BE2C (cell line): Measurements from ENCODE around the gene MCEMP1.
A peak's percentile ranks its signal among the peaks of the same experiment; 100 is the strongest.

ENCODE experiments used
- DNase-seq: peaks from one replicate; pipeline ENCODE4 v3.0.0-alpha.2; 2020
- H3K27me3 ChIP-seq: fragments of 250-450 bp; sonication (Bioruptor Pico); 2 replicates; pipeline ENCODE4 v1.5.1; 2020; ENCODE audit warnings: mild to moderate bottlenecking
- H3K36me3 ChIP-seq: fragments of 250-450 bp; sonication (Bioruptor Pico); 2 replicates; pipeline ENCODE4 v1.5.1; 2020; ENCODE audit warnings: mild to moderate bottlenecking
- H3K4me1 ChIP-seq: fragments of 250-450 bp; sonication (Bioruptor Pico); 2 replicates; pipeline ENCODE4 v1.5.1; 2020
- H3K4me3 ChIP-seq: 2 replicates; pipeline ENCODE4 v1.5.1; 2011; ENCODE audit warnings: low read depth, low read length
- H3K9me3 ChIP-seq: fragments of 250-450 bp; sonication (Bioruptor Pico); 2 replicates; pipeline ENCODE4 v1.5.1; 2020
- TF ChIP-seq, protein P1 (sequence below): IDR thresholded peaks from 2 replicates; pipeline ENCODE4 v1.5.1; 2012; ENCODE audit warnings: mild to moderate bottlenecking, low read depth, low read length

Gene MCEMP1

DNA sequence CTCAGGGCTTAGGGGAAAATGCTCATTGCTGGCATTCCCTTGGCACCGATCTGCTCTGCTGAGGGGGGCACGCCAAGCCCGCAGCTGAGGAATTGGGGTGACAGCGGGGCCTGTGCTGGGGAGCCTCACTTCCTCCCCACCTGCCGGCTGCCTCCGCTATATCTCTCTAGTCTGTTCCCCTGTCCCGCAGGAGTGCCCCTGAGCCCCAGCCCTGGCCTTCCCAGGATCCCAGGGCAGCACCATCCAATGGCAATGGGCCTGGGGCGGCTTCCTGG lies 30.5 kb upstream of the MCEMP1 start:
- H3K36me3 ChIP-seq: no peaks in the 10 kb centered on the region
- no peak overlapping the region for H3K4me3 ChIP-seq
- no peaks in the 10 kb centered on the region for H3K9me3 ChIP-seq
- TF ChIP-seq, protein P1, sequence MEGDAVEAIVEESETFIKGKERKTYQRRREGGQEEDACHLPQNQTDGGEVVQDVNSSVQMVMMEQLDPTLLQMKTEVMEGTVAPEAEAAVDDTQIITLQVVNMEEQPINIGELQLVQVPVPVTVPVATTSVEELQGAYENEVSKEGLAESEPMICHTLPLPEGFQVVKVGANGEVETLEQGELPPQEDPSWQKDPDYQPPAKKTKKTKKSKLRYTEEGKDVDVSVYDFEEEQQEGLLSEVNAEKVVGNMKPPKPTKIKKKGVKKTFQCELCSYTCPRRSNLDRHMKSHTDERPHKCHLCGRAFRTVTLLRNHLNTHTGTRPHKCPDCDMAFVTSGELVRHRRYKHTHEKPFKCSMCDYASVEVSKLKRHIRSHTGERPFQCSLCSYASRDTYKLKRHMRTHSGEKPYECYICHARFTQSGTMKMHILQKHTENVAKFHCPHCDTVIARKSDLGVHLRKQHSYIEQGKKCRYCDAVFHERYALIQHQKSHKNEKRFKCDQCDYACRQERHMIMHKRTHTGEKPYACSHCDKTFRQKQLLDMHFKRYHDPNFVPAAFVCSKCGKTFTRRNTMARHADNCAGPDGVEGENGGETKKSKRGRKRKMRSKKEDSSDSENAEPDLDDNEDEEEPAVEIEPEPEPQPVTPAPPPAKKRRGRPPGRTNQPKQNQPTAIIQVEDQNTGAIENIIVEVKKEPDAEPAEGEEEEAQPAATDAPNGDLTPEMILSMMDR: no peak
- no peak for DNase-seq
- H3K27me3 ChIP-seq: peaks cover 15% of the 10 kb centered on the region
- H3K4me1 ChIP-seq: no peaks in the 10 kb centered on the region

DNA sequence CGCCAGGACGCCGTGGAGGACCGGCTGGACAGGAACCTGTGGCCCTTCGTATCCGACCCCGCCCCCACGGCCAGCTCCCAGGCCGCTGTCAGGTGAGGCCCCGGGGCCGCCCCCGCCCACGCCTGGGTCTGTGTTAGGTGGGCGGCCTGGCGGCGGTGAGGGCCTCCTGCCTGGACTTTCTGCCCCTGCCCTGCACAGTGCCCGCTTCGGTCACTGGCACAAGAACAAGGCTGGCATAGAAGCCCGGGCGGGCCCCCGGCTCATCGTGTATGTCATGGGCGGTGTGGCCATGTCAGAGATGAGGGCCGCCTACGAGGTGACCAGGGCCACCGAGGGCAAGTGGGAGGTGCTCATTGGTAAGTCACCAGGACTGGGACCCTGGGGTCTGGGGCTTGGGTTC lies 29.7 kb upstream of the MCEMP1 start:
- peaks cover 18% of the 10 kb centered on the region for H3K27me3 ChIP-seq
- TF ChIP-seq, protein P1: no peak
- DNase-seq: no peak

DNA sequence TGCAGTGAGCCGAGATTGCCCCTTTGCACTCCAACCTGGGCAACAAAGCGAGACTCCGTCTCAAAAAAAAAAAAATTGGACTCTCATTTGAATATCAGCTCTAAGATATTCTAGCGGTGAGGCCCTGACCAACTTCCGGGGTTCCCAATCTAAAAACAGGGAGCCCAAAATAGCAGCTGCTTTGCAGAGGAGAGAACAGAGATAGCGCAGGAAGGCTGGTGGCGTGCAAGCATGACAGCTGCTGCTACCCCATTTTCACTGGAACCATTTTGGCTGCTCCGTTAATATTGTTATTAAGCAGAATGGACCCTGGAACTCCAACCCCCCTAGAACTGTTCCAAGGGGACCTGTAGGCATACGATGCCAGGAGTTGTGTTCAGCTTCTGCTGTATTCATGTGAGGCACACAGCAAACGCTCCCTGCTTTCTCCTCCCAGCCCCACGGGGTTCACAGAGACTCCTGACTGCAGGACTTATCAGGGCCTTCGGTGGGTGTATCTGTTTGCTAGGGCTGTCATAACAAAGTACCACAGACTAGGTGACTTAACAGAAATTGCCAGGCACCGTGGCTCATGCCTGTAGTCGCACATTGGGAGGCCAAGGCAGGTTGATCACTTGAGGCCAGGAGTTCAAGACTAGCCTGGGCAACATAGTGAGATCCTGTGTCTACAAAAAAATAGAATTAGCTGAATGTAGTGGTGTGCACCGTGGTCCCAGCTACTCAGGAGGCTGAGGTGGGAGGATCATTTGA lies 28.4 kb upstream of the MCEMP1 start:
- H3K9me3 ChIP-seq: no peaks in the 10 kb centered on the region
- no peaks in the 10 kb centered on the region for H3K36me3 ChIP-seq
- peaks cover 24% of the 10 kb centered on the region for H3K27me3 ChIP-seq
- TF ChIP-seq, protein P1: no peak
- no peak overlapping the region for H3K4me3 ChIP-seq
- no peaks in the 10 kb centered on the region for H3K4me1 ChIP-seq
- DNase-seq: no peak

More for the DNA sequence above, 29.7 kb upstream of the MCEMP1 start:
- H3K9me3 ChIP-seq: no peaks in the 10 kb centered on the region
- no peaks in the 10 kb centered on the region for H3K4me1 ChIP-seq
- H3K36me3 ChIP-seq: no peaks in the 10 kb centered on the region
- H3K4me3 ChIP-seq: no peak overlapping the region

DNA sequence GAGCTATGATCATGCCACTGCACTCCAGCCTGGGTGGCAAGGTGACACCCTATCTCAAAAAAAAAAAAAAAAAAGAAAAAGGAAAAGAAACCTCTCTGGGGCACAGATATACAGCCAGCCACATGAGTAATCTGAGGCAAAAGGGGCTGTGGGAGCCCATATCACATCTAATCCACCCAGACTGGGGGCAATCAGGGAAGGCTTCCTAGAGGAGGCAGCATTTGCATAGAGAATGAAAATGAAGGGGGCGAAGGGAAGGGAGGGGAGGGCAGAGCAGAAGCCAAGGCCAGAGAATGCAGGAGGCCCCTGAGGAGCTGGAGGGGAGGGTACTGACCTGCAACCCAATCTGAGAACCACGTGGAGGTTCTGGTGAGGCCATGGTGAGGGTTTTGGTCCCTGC lies 26.7 kb upstream of the MCEMP1 start:
- DNase-seq: no peak
- Histone ChIP-seq H3K9me3 (no peaks in the 10 kb centered on the region), H3K4me1 (no peaks in the 10 kb centered on the region), H3K4me3 (no peak overlapping the region), H3K27me3 (peaks cover 27% of the 10 kb centered on the region), H3K36me3 (no peaks in the 10 kb centered on the region)
- TF ChIP-seq, protein P1: no peak

DNA sequence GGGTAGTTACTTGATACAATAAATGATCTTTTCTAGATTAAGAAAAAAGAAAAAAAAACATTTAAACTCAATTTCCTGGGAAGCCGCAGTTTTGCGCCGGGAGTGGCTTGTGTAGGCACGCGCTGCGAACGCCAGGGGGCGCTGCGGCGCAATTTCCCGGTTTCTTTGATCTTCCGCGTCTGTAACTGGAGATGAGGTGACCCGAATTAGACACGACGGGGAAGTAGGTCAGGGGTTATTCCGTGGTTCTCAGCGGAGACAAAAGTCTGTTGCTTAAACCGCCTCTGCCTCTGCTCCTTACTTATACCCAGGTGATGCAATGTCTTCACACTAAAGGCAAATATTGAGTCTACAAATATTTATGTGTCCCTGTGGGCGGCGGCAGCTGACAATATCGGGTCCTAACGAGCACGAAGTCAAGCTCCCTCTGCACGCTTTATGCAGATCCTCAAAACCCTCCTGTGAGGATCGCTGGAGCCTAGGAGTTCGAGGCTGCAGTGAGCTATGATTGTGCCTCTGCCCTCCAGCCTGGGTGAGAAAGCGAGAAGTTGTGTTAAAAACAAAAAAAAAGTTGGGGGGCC lies 24.7 kb upstream of the MCEMP1 start:
- H3K4me1 ChIP-seq: no peaks in the 10 kb centered on the region
- H3K27me3 ChIP-seq: peaks cover 37% of the 10 kb centered on the region
- peak overlapping the region; percentile 35 for H3K4me3 ChIP-seq

DNA sequence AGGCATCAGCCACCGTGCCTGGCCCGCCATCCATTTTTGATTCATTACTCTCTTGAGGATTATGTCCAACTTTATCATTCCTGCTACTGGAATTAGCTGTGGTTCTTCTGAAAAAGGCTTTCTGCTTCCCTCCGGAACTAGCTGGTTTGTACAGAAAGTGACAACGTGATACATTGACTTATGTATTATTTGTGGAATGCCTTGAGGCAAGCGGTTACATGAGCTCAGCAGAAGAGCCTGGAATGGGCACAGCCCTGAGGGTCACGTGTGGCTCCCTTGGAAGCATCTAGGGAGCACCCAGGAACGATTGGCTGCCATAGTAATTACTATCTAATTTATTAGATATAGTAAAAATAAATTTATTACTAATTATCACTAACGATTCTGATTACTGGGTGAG lies 22.5 kb upstream of the MCEMP1 start:
- no peak for DNase-seq
- no peaks in the 10 kb centered on the region for H3K9me3 ChIP-seq
- peaks cover 55% of the 10 kb centered on the region for H3K27me3 ChIP-seq
- no peaks in the 10 kb centered on the region for H3K4me1 ChIP-seq
- no peaks in the 10 kb centered on the region for H3K36me3 ChIP-seq
- TF ChIP-seq, protein P1: no peak
- H3K4me3 ChIP-seq: no peak overlapping the region

More for the DNA sequence above, 24.7 kb upstream of the MCEMP1 start:
- no peaks in the 10 kb centered on the region for H3K9me3 ChIP-seq
- no peaks in the 10 kb centered on the region for H3K36me3 ChIP-seq
- TF ChIP-seq, protein P1: peak; percentile 92
- DNase-seq: peak; percentile 72
